H1 (cell line): ENCODE measurements around the gene CAV1. TPM values are rescaled to one million over a fixed set of nuclear protein-coding genes. Genes with fewer than 3 reads are reported as not detected.
A peak's percentile ranks its signal among the peaks of the same experiment; 100 is the strongest.

Source experiments
- CTCF ChIA-PET: fragments of 300-600 bp; sonication (Branson Sonifier 250); formaldehyde crosslinking; loops from one replicate; lab custom pipeline; 2021; ENCODE audit not compliant: partially characterized antibody; lab: Charles Lee
- POLR2A ChIA-PET: fragments of 300-600 bp; sonication (Branson Sonifier 250); formaldehyde crosslinking; loops from one replicate; lab custom pipeline; 2021; ENCODE audit warnings: inconsistent platforms; ENCODE audit not compliant: partially characterized antibody; lab: Charles Lee
- DNase-seq, 2 experiments: peaks; one replicate each; pipeline versions ENCODE4 v3.0.0 to v3.0.0-alpha.2; 2010 to 2022; ENCODE audit warnings: low spot score in 2 of 2, low read depth in 1 of 2, mixed read lengths in 1 of 2
- FAIRE-seq: peaks from 2 replicates; lab custom pipeline; 2011; peaks lifted over from hg19 to GRCh38; lab: Jason Lieb, UNC
- H2AFZ ChIP-seq: 2 replicates; pipeline ENCODE4 v1.8.1; 2012; ENCODE audit warnings: low read length, inconsistent platforms
- H2AK5ac ChIP-seq: 2 replicates; pipeline ENCODE4 v1.6.1; 2013; ENCODE audit warnings: low read depth, low read length
- H2BK120ac ChIP-seq: replicated peaks from 2 replicates; pipeline ENCODE3; 2013; ENCODE audit warnings: low read depth, low read length, inconsistent platforms
- H2BK12ac ChIP-seq: 2 replicates; pipeline ENCODE4 v1.6.1; 2013; ENCODE audit warnings: low read depth, low read length
- H2BK15ac ChIP-seq: 2 replicates; pipeline ENCODE4 v1.6.1; 2013; ENCODE audit warnings: low read length
- H2BK20ac ChIP-seq: 2 replicates; pipeline ENCODE4 v1.6.1; 2013; ENCODE audit warnings: low read length
- H2BK5ac ChIP-seq: 2 replicates; pipeline ENCODE4 v1.6.1; 2013; ENCODE audit warnings: low read depth, low read length
- H3K14ac ChIP-seq: 2 replicates; pipeline ENCODE4 v1.6.1; 2013; ENCODE audit warnings: inconsistent platforms; ENCODE audit not compliant: insufficient read length
- H3K18ac ChIP-seq: 2 replicates; pipeline ENCODE4 v1.6.1; 2013; ENCODE audit warnings: low read length; ENCODE audit errors: extremely low read depth
- H3K23ac ChIP-seq: 2 replicates; pipeline ENCODE4 v1.6.1; 2013; ENCODE audit warnings: inconsistent platforms; ENCODE audit not compliant: insufficient read length
- H3K23me2 ChIP-seq: 2 replicates; pipeline ENCODE4 v1.6.1; 2013; ENCODE audit warnings: low read depth, low read length
- H3K27ac ChIP-seq: 2 replicates; pipeline ENCODE4 v1.6.1; 2011; ENCODE audit warnings: low read depth, low read length, inconsistent platforms
- H3K27me3 ChIP-seq, 4 experiments: replicated peaks in 1 of 4; 1 replicate in 1 of 4; 2 replicates in 3 of 4; pipeline versions ENCODE4 v1.6.1 to v1.8.1; 2011 to 2013; ENCODE audit warnings: low read length in 3 of 4, mild to moderate bottlenecking in 3 of 4, inconsistent platforms in 2 of 4, mixed read lengths in 2 of 4, moderate library complexity in 1 of 4; ENCODE audit not compliant: control insufficient read depth in 3 of 4, insufficient read depth in 3 of 4; ENCODE audit errors: extremely low read depth in 1 of 4
- H3K36me3 ChIP-seq, 4 experiments: 2 replicates each; pipeline versions ENCODE4 v1.6.1 to v1.8.1; 2011 to 2013; ENCODE audit warnings: mild to moderate bottlenecking in 4 of 4, low read length in 3 of 4, moderate library complexity in 2 of 4, control low read depth in 1 of 4, inconsistent platforms in 1 of 4; ENCODE audit not compliant: insufficient read depth in 4 of 4, control insufficient read depth in 2 of 4
- H3K4ac ChIP-seq: replicated peaks from 2 replicates; pipeline ENCODE3; 2013; ENCODE audit warnings: low read length, low read depth, mixed read lengths, inconsistent platforms; ENCODE audit not compliant: insufficient read length
- H3K4me1 ChIP-seq, 4 experiments: replicated peaks in 1 of 4; 1 replicate in 1 of 4; 2 replicates in 3 of 4; pipeline versions ENCODE4 v1.6.1 to v1.8.1; 2011 to 2013; ENCODE audit warnings: low read length in 3 of 4, inconsistent platforms in 2 of 4, mixed read lengths in 1 of 4; ENCODE audit not compliant: insufficient read depth in 4 of 4, control insufficient read depth in 3 of 4
- H3K4me2 ChIP-seq, 2 experiments: 2 replicates each; pipeline versions ENCODE4 v1.6.1 to v1.8.1; 2011 to 2013; ENCODE audit warnings: low read depth in 2 of 2, low read length in 2 of 2, control low read depth in 1 of 2, inconsistent platforms in 1 of 2, mild to moderate bottlenecking in 1 of 2; ENCODE audit not compliant: insufficient read depth in 1 of 2
- H3K4me3 ChIP-seq, 4 experiments: fragments of 200-600, 300-600 bp in 1 of 4; sonication (generic), shearing (Covaris generic), sonication (Bioruptor Twin) in 1 of 4; 2 replicates each; pipeline versions ENCODE4 v1.5.1 to v1.8.1; 2011 to 2016; ENCODE audit warnings: low read length in 4 of 4, low read depth in 3 of 4, control low read depth in 2 of 4, inconsistent platforms in 2 of 4, mild to moderate bottlenecking in 2 of 4, mixed read lengths in 1 of 4, moderate library complexity in 1 of 4; ENCODE audit not compliant: insufficient read depth in 2 of 4; ENCODE audit errors: extremely low read depth in 1 of 4
- H3K56ac ChIP-seq: replicated peaks from 2 replicates; pipeline ENCODE3; 2013; ENCODE audit warnings: low read depth, mild to moderate bottlenecking, mixed read lengths, low read length, inconsistent platforms; ENCODE audit not compliant: insufficient read length
- H3K79me1 ChIP-seq: 2 replicates; pipeline ENCODE4 v1.6.1; 2013; ENCODE audit warnings: low read depth, low read length, control low read depth
- H3K79me2 ChIP-seq, 2 experiments: 2 replicates each; pipeline versions ENCODE4 v1.6.1 to v1.8.1; 2012 to 2013; ENCODE audit warnings: low read length in 2 of 2, mild to moderate bottlenecking in 2 of 2, inconsistent platforms in 1 of 2; ENCODE audit not compliant: insufficient read depth in 2 of 2, control insufficient read depth in 1 of 2
- H3K9ac ChIP-seq, 4 experiments: replicated peaks in 1 of 4; 1 replicate in 1 of 4; 2 replicates in 3 of 4; pipeline versions ENCODE4 v1.6.1 to v1.8.1; 2011 to 2013; ENCODE audit warnings: low read depth in 3 of 4, low read length in 3 of 4, control low read depth in 2 of 4, mild to moderate bottlenecking in 2 of 4, moderate library complexity in 2 of 4, inconsistent platforms in 1 of 4; ENCODE audit errors: extremely low read depth in 1 of 4
- H3K9me3 ChIP-seq, 2 experiments: 2 replicates each; pipeline versions ENCODE4 v1.6.1 to v1.8.1; 2012 to 2013; ENCODE audit warnings: mild to moderate bottlenecking in 2 of 2, moderate library complexity in 2 of 2, control low read depth in 1 of 2, inconsistent platforms in 1 of 2, low read depth in 1 of 2, low read length in 1 of 2, mixed read lengths in 1 of 2; ENCODE audit not compliant: insufficient read depth in 2 of 2
- H4K20me1 ChIP-seq, 2 experiments: replicated peaks in 1 of 2; 2 replicates each; pipeline versions ENCODE3 to v1.8.1; 2011 to 2013; ENCODE audit warnings: inconsistent platforms in 2 of 2, low read length in 2 of 2, mild to moderate bottlenecking in 1 of 2; ENCODE audit not compliant: insufficient read depth in 2 of 2, control insufficient read depth in 1 of 2
- H4K5ac ChIP-seq: 2 replicates; pipeline ENCODE4 v1.6.1; 2013; ENCODE audit warnings: low read length, low read depth, mixed read lengths, inconsistent platforms; ENCODE audit not compliant: insufficient read length
- H4K8ac ChIP-seq: 2 replicates; pipeline ENCODE4 v1.8.0; 2013; ENCODE audit warnings: mild to moderate bottlenecking, moderate library complexity, low read length, inconsistent platforms; ENCODE audit not compliant: insufficient read depth; ENCODE audit errors: extremely low read depth
- H4K91ac ChIP-seq: replicated peaks from 2 replicates; pipeline ENCODE3; 2013; ENCODE audit warnings: low read length, mixed read lengths, inconsistent platforms; ENCODE audit not compliant: insufficient read length
- TEAD4 ChIP-seq: IDR thresholded peaks from 2 replicates; pipeline ENCODE4 v1.6.1; 2012; ENCODE audit warnings: low read depth, low read length, inconsistent platforms, mixed read lengths
- WGBS, 2 experiments: shearing (Covaris generic) in 1 of 2; methylation state at CpG; one replicate each; pipeline versions ENCODE4 v1.1.6 to v1.1.7; 2013 to 2015; ENCODE audit warnings: low lambda C conversion rate in 2 of 2, mixed read lengths in 2 of 2, inconsistent platforms in 1 of 2, low coverage in 1 of 2, missing lambda C conversion rate in 1 of 2; ENCODE audit not compliant: insufficient replicate concordance in 2 of 2, insufficient coverage in 1 of 2, insufficient read length in 1 of 2; ENCODE audit errors: extremely low coverage in 1 of 2, missing lambda C conversion rate in 1 of 2; 5-methylcytosine and 5-hydroxymethylcytosine counted together
- polyA plus RNA-seq, 7 experiments: library from polyadenylated mRNA; depleted of rRNA in 3 of 7; stranded (reverse) in 5 of 7; unstranded in 2 of 7; fragments of >200 nt in 5 of 7; fragments of 200-250 nt in 2 of 7; gene quantifications; 1 replicate in 5 of 7; 2 replicates in 1 of 7; 4 replicates in 1 of 7; pipeline versions ENCODE4 v1.2.1 to v1.2.3, GENCODE V29; 2011 to 2013; ENCODE audit warnings: missing spikeins in 2 of 7, mixed read lengths in 2 of 7
- total RNA-seq: library from RNA; stranded (reverse); fragmentation: NEBNext Ultra II Directional; extraction: Animal tissue kit (Norgen Biotek cat#: 25700); gene quantifications from 2 replicates; pipeline ENCODE4 v1.2.1, GENCODE V29; 2021

CAV1 gene
- total and polyA plus RNA-seq, 2 of the 8 experiments (the other 6 are each of a cell fraction or from before 2014, with no cell fraction given), result 16.3 to 21.8 TPM

GRCh38 chr7:116522247-116522646 lies 2.6 kb upstream of the CAV1 start:
- FAIRE-seq (no peak), DNase-seq (no peak)
- Histone ChIP-seq H2AFZ (no peak overlapping the region; the same call in 1 of the 2 replicates), H3K9me3 (no peaks in the 10 kb centered on the region), H3K36me3 (no peaks in the 10 kb centered on the region), H3K4me1 (peaks cover 2 to 12% (median 9%) of the 10 kb centered on the region in 4 experiments; a peak in 5 of 7 replicates), H2BK120ac (no peak overlapping the region), H3K79me1 (no peaks in the 10 kb centered on the region), H3K4me2 (peak overlapping the region; percentile 16 to 37; a peak in 2 of 4 replicates), H4K20me1 (no peaks in the 10 kb centered on the region), H2AK5ac (no peak overlapping the region; the same call in 1 of the 2 replicates), H3K4me3 (no peak overlapping the region), H3K14ac (no peak overlapping the region), H3K23me2 (peaks cover 19% of the 10 kb centered on the region), H3K27me3 (peaks cover 0 to 20% (median 10%) of the 10 kb centered on the region in 4 experiments; a peak in 5 of 7 replicates), H2BK20ac (no peak overlapping the region; the same call in 1 of the 2 replicates), H2BK12ac (no peak overlapping the region), H3K56ac (no peak overlapping the region), H2BK5ac (no peak overlapping the region; the same call in 1 of the 2 replicates), H4K5ac (no peak overlapping the region), H3K79me2 (no peaks in the 10 kb centered on the region; a peak in 1 of 4 replicates), H2BK15ac (no peak overlapping the region), H3K9ac (no peak overlapping the region), H3K27ac (no peak overlapping the region), H4K8ac (no peak overlapping the region), H3K23ac (no peak overlapping the region), H4K91ac (no peak overlapping the region), H3K4ac (no peak overlapping the region), H3K18ac (no peak overlapping the region; the same call in 1 of the 2 replicates)
- ChIA-PET POLR2A (interaction anchor here (1.4 kb wide), 1 partner anchor 150 kb away, joined by 3 read pairs; no protein-coding TSS in a partner anchor), CTCF (interaction anchor here (1.0 to 1.5 kb wide), 4 partner anchors 70 to 341 kb away, joined by 3 to 7 read pairs (median 4); no protein-coding TSS in a partner anchor)
- 27% methylated on average over 5 of the region's 5 CpGs; no CpG with 5 or more reads in 1 of the 2 experiments for WGBS, 2 experiments
- TF ChIP-seq TEAD4, result peak; percentile 81; the same call in 1 of the 2 replicates
